ENCODE results near the gene ADM.

DNA sequence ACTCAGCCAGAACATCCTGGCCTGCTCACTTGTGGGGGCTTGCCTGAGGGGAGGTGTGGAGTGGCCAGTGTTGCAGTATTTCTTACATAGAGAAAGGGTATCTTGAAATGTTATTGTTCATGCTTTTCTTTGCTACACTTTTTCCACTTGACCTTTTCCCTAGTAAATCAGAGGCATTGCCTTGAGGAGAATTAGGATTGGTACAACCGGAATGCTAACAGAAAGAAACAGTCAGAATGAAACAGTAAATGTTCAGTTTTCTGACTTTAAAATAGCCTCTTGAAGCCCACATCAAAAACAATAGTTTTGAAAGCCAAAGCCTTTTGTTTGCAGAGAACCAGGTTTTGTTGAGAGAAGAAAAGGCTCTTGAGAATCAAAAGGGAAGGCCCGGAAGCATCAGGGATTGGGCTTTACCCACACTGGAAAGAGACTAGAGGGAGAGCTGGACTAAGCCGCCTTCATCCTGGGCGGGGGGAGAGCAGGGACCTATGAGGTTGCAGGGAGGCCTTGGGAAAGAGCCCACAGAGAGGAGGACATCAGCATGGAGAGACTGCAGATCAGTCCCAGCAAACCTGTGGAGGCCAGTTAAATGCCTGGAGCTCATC lies 12.4 kb downstream of the ADM start:
- TF ChIP-seq, protein P1, sequence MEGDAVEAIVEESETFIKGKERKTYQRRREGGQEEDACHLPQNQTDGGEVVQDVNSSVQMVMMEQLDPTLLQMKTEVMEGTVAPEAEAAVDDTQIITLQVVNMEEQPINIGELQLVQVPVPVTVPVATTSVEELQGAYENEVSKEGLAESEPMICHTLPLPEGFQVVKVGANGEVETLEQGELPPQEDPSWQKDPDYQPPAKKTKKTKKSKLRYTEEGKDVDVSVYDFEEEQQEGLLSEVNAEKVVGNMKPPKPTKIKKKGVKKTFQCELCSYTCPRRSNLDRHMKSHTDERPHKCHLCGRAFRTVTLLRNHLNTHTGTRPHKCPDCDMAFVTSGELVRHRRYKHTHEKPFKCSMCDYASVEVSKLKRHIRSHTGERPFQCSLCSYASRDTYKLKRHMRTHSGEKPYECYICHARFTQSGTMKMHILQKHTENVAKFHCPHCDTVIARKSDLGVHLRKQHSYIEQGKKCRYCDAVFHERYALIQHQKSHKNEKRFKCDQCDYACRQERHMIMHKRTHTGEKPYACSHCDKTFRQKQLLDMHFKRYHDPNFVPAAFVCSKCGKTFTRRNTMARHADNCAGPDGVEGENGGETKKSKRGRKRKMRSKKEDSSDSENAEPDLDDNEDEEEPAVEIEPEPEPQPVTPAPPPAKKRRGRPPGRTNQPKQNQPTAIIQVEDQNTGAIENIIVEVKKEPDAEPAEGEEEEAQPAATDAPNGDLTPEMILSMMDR (IDR thresholded peaks at IDR 0.05; ENCODE audit: poor library complexity): no peak
- TF ChIP-seq EZH2 (IDR thresholded peaks at IDR 0.05; ENCODE audit: borderline replicate concordance) (no peak), EZH2phosphoT487 (IDR thresholded peaks at IDR 0.05; ENCODE audit: low read depth, severe bottlenecking, unreplicated experiment) (no peak)
